PFSK-1 (cell line): ENCODE measurements around the gene ARHGEF7.

Experiments
- FOXP2 ChIP-seq: optimal IDR thresholded peaks from 2 replicates; pipeline ENCODE3; 2011; ENCODE audit warnings: borderline replicate concordance, control low read depth, inconsistent platforms; ENCODE audit not compliant: insufficient read depth; ENCODE audit errors: extremely low read length, extremely low read depth
- POLR2AphosphoS5 ChIP-seq: IDR thresholded peaks from 2 replicates; pipeline ENCODE4 v1.6.1; 2012; ENCODE audit warnings: low read depth, mild to moderate bottlenecking, control low read depth, low read length, moderate library complexity
- REST ChIP-seq, 2 experiments: IDR thresholded peaks; 2 replicates each; pipeline versions ENCODE4 v1.6.1 to v1.8.0; 2011 to 2012; ENCODE audit warnings: low read depth in 2 of 2, low read length in 2 of 2, control low read depth in 1 of 2, inconsistent platforms in 1 of 2, mild to moderate bottlenecking in 1 of 2, moderate library complexity in 1 of 2; ENCODE audit not compliant: insufficient read depth in 1 of 2
- SIN3A ChIP-seq: IDR thresholded peaks from 2 replicates; pipeline ENCODE4 v1.6.1; 2012; ENCODE audit warnings: mild to moderate bottlenecking, low read length, moderate library complexity, borderline replicate concordance; ENCODE audit not compliant: insufficient read depth
- TAF1 ChIP-seq: IDR thresholded peaks from 2 replicates; pipeline ENCODE4 v1.6.1; 2012; ENCODE audit warnings: low read length, control low read depth, borderline replicate concordance; ENCODE audit not compliant: insufficient read depth

The ARHGEF7 gene

GRCh38 chr13:111295886-111296285 lies 180.8 kb downstream of the ARHGEF7 start:
- TF ChIP-seq FOXP2 (no peak), REST (IDR thresholded peaks at IDR 0.05; ENCODE audit: insufficient read depth in 1 of 2, low read depth in 2 of 2, low read length in 2 of 2) (no peak)

GRCh38 chr13:111296417-111296816 lies 181.3 kb downstream of the ARHGEF7 start:
- no peak for TF ChIP-seq POLR2AphosphoS5
- TF ChIP-seq SIN3A = no peak
- TF ChIP-seq TAF1 = no peak
- no peak for TF ChIP-seq REST (IDR thresholded peaks at IDR 0.05; ENCODE audit: insufficient read depth in 1 of 2, low read depth in 2 of 2, low read length in 2 of 2)
- no peak for TF ChIP-seq FOXP2

- TF ChIP-seq SIN3A (no peak), TAF1 (no peak), FOXP2 (no peak), POLR2AphosphoS5 (no peak), REST (IDR thresholded peaks at IDR 0.05; ENCODE audit: insufficient read depth in 1 of 2, low read depth in 2 of 2, low read length in 2 of 2) (no peak)
Measured at GRCh38 chr13:111298214-111298975, 183.3 kb downstream of the ARHGEF7 start.

GRCh38 chr13:111302045-111302726 lies 187.1 kb downstream of the ARHGEF7 start:
- TF ChIP-seq REST (IDR thresholded peaks at IDR 0.05; ENCODE audit: insufficient read depth in 1 of 2, low read depth in 2 of 2, low read length in 2 of 2) (no peak), TAF1 (no peak), POLR2AphosphoS5 (no peak), SIN3A (no peak), FOXP2 (no peak)

- TF ChIP-seq SIN3A (no peak), POLR2AphosphoS5 (no peak), REST (IDR thresholded peaks at IDR 0.05; ENCODE audit: insufficient read depth in 1 of 2, low read depth in 2 of 2, low read length in 2 of 2) (no peak), TAF1 (no peak), FOXP2 (no peak)
Measured at GRCh38 chr13:111303559-111303958, 188.4 kb downstream of the ARHGEF7 start.
